ENCODE data around the gene SCGB1D4. TPM values are rescaled to one million over a fixed set of nuclear protein-coding genes. Genes with fewer than 3 reads are reported as not detected.
"Not testable (repeated sequence)": the region's sequence is repeated elsewhere in the genome, so short reads cannot be mapped to it uniquely, and the experiment has no call there.

The SCGB1D4 gene
- total and polyA plus RNA-seq, 4 experiments from 2014 or later = not detected

GRCh38 chr11:62337303-62338181 is 38.7 kb upstream of the SCGB1D4 start, which contains the start of gene ASRGL1:
Gene ASRGL1 (plus strand): TSS chr11:62337448. CDS start chr11:62337978, 530 bp downstream.
- Mint-ChIP-seq H3K4me3 (peak within 1 kb of the TSS; percentile 85 to 94 (median 88)), H3K4me1 (peaks cover 5 to 15% (median 11%) of the 10 kb centered on the region in 4 donors), H3K9me3 (peaks cover 0 to 2% (median 0%) of the 10 kb centered on the region in 8 donors), H3K27me3 (peaks cover 10 to 16% of the 10 kb centered on the region in 2 donors), H3K36me3 (no peaks in the 10 kb centered on the region), H3K27ac (peak within 1 kb of the TSS in 5 of 7 donors; percentile 15 to 87 (median 72))
- DNase-seq = peak; percentile 59 to 70 (median 68)
- Histone ChIP-seq H3K9me3 (ENCODE audit: control insufficient read depth in 1 of 2, low read length in 2 of 2) (no peaks in the 10 kb centered on the region), H3K4me3 (ENCODE audit: low read length in 2 of 2) (peak within 1 kb of the TSS; percentile 52 to 54), H3K4me1 (ENCODE audit: insufficient read depth, low read length) (peaks cover 12% of the 10 kb centered on the region), H3K27ac (ENCODE audit: low read depth, low read length) (no peak within 1 kb of the TSS), H3K36me3 (ENCODE audit: insufficient read depth, low read length) (no peaks in the 10 kb centered on the region), H3K27me3 (ENCODE audit: insufficient read depth, low read length) (peaks cover 4% of the 10 kb centered on the region)
- ChIA-PET CTCF (ENCODE audit: partially characterized antibody) (interaction anchor here (0.7 to 2.6 kb wide), 8 partner anchors 9 to 85 kb away, joined by 3 to 11 read pairs (median 4); no protein-coding TSS in a partner anchor), POLR2A (ENCODE audit: partially characterized antibody) (interaction anchor here (0.8 to 1.3 kb wide), 3 partner anchors 34 to 1344 kb away, joined by 3 read pairs; partner anchors contain the start of gene RTN3)
- intact Hi-C loops (cut with micrococcal nuclease) = no loop called here

GRCh38 chr11:62336949-62337302 is 38.1 kb upstream of the SCGB1D4 start:
- H3K27me3 ChIP-seq (ENCODE audit: insufficient read depth, low read length); H3K36me3 Mint-ChIP-seq; H3K9me3 Mint-ChIP-seq; H3K9me3 ChIP-seq (ENCODE audit: control insufficient read depth in 1 of 2, low read length in 2 of 2); H3K36me3 ChIP-seq (ENCODE audit: insufficient read depth, low read length); POLR2A ChIA-PET (ENCODE audit: partially characterized antibody); H3K27ac ChIP-seq (ENCODE audit: low read depth, low read length); intact Hi-C loops (cut with micrococcal nuclease): not testable (repeated sequence)
- Mint-ChIP-seq H3K27ac (peak overlapping the region in 4 of 7 donors; percentile 29 to 87 (median 60)), H3K4me3 (peak overlapping the region; percentile 85 to 94 (median 88)), H3K27me3 (peaks cover 10 to 16% of the 10 kb centered on the region in 2 donors), H3K4me1 (peaks cover 5 to 15% (median 11%) of the 10 kb centered on the region in 4 donors)
- CTCF ChIA-PET (ENCODE audit: partially characterized antibody) = interaction anchor here (1.3 to 1.8 kb wide), 3 partner anchors 26 to 86 kb away, joined by 3 to 5 read pairs (median 4); no protein-coding TSS in a partner anchor
- DNase-seq = peak in 1 of 5 donors; percentile 1
- Histone ChIP-seq H3K4me3 (ENCODE audit: low read length in 2 of 2) (peak overlapping the region; percentile 42 to 54), H3K4me1 (ENCODE audit: insufficient read depth, low read length) (peaks cover 12% of the 10 kb centered on the region)

- H3K27me3 Mint-ChIP-seq = peaks cover 16 to 27% of the 10 kb centered on the region in 2 donors
Observed at GRCh38 chr11:62333768-62334167, 34.9 kb upstream of the SCGB1D4 start.

GRCh38 chr11:62331264-62331663 is 32.4 kb upstream of the SCGB1D4 start:
- peaks cover 18 to 21% of the 10 kb centered on the region in 2 donors for H3K27me3 Mint-ChIP-seq
- H3K27me3 ChIP-seq (ENCODE audit: insufficient read depth, low read length); DNase-seq; H3K4me1 ChIP-seq (ENCODE audit: insufficient read depth, low read length); H3K27ac ChIP-seq (ENCODE audit: low read depth, low read length); POLR2A ChIA-PET (ENCODE audit: partially characterized antibody); H3K36me3 ChIP-seq (ENCODE audit: insufficient read depth, low read length); H3K9me3 ChIP-seq (ENCODE audit: control insufficient read depth in 1 of 2, low read length in 2 of 2); H3K36me3 Mint-ChIP-seq; H3K9me3 Mint-ChIP-seq; H3K4me1 Mint-ChIP-seq; H3K4me3 ChIP-seq (ENCODE audit: low read length in 2 of 2); H3K4me3 Mint-ChIP-seq; intact Hi-C loops (cut with micrococcal nuclease): not testable (repeated sequence)
- H3K27ac Mint-ChIP-seq = peak overlapping the region in 1 of 7 donors; percentile 18
- CTCF ChIA-PET (ENCODE audit: partially characterized antibody) = interaction anchor here (0.8 kb wide), 1 partner anchor 45 kb away, joined by 3 read pairs; no protein-coding TSS in a partner anchor

More at GRCh38 chr11:62333768-62334167, 34.9 kb upstream of the SCGB1D4 start:
- Histone ChIP-seq H3K36me3 (ENCODE audit: insufficient read depth, low read length) (no peaks in the 10 kb centered on the region), H3K4me3 (ENCODE audit: low read length in 2 of 2) (no peak overlapping the region), H3K27ac (ENCODE audit: low read depth, low read length) (no peak overlapping the region), H3K27me3 (ENCODE audit: insufficient read depth, low read length) (peaks cover 4% of the 10 kb centered on the region), H3K4me1 (ENCODE audit: insufficient read depth, low read length) (peaks cover 12% of the 10 kb centered on the region), H3K9me3 (ENCODE audit: control insufficient read depth in 1 of 2, low read length in 2 of 2) (no peaks in the 10 kb centered on the region)
- CTCF ChIA-PET (ENCODE audit: partially characterized antibody) = no interaction called here
- Mint-ChIP-seq H3K4me3 (no peak overlapping the region), H3K4me1 (peaks cover 7 to 15% (median 8%) of the 10 kb centered on the region in 4 donors), H3K27ac (no peak overlapping the region), H3K9me3 (peaks cover 0 to 5% (median 0%) of the 10 kb centered on the region in 8 donors), H3K36me3 (no peaks in the 10 kb centered on the region)
- intact Hi-C loops (cut with micrococcal nuclease) = no loop called here
- POLR2A ChIA-PET (ENCODE audit: partially characterized antibody) = no interaction called here
- no peak for DNase-seq

GRCh38 chr11:62327541-62327940 is 28.7 kb upstream of the SCGB1D4 start:
- DNase-seq; H3K4me1 ChIP-seq (ENCODE audit: insufficient read depth, low read length); H3K36me3 Mint-ChIP-seq; H3K36me3 ChIP-seq (ENCODE audit: insufficient read depth, low read length); H3K4me1 Mint-ChIP-seq; H3K9me3 ChIP-seq (ENCODE audit: control insufficient read depth in 1 of 2, low read length in 2 of 2); H3K4me3 Mint-ChIP-seq; H3K27ac ChIP-seq (ENCODE audit: low read depth, low read length); intact Hi-C loops (cut with micrococcal nuclease); H3K27me3 ChIP-seq (ENCODE audit: insufficient read depth, low read length); H3K9me3 Mint-ChIP-seq; H3K4me3 ChIP-seq (ENCODE audit: low read length in 2 of 2): not testable (repeated sequence)
- POLR2A ChIA-PET (ENCODE audit: partially characterized antibody) = interaction anchor here (0.6 kb wide), 1 partner anchor 390 kb away, joined by 3 read pairs; no protein-coding TSS in a partner anchor
- peaks cover 13 to 19% of the 10 kb centered on the region in 2 donors for H3K27me3 Mint-ChIP-seq
- H3K27ac Mint-ChIP-seq = peak overlapping the region in 1 of 7 donors; percentile 74
- CTCF ChIA-PET (ENCODE audit: partially characterized antibody) = interaction anchor here (1.0 kb wide), 1 partner anchor 13 kb away, joined by 3 read pairs; no protein-coding TSS in a partner anchor

GRCh38 chr11:62326719-62327118 is 27.8 kb upstream of the SCGB1D4 start:
- H3K27me3 Mint-ChIP-seq = peaks cover 13 to 19% of the 10 kb centered on the region in 2 donors
- H3K27ac ChIP-seq (ENCODE audit: low read depth, low read length); H3K4me3 Mint-ChIP-seq; H3K4me1 Mint-ChIP-seq; H3K4me1 ChIP-seq (ENCODE audit: insufficient read depth, low read length); CTCF ChIA-PET (ENCODE audit: partially characterized antibody); H3K36me3 ChIP-seq (ENCODE audit: insufficient read depth, low read length); H3K9me3 ChIP-seq (ENCODE audit: control insufficient read depth in 1 of 2, low read length in 2 of 2); H3K4me3 ChIP-seq (ENCODE audit: low read length in 2 of 2); H3K36me3 Mint-ChIP-seq; H3K9me3 Mint-ChIP-seq; intact Hi-C loops (cut with micrococcal nuclease); DNase-seq; H3K27me3 ChIP-seq (ENCODE audit: insufficient read depth, low read length); H3K27ac Mint-ChIP-seq; POLR2A ChIA-PET (ENCODE audit: partially characterized antibody): not testable (repeated sequence)

- H3K36me3 ChIP-seq (ENCODE audit: insufficient read depth, low read length); POLR2A ChIA-PET (ENCODE audit: partially characterized antibody); DNase-seq; H3K4me1 ChIP-seq (ENCODE audit: insufficient read depth, low read length); H3K9me3 ChIP-seq (ENCODE audit: control insufficient read depth in 1 of 2, low read length in 2 of 2); H3K27ac Mint-ChIP-seq; H3K36me3 Mint-ChIP-seq; H3K27me3 ChIP-seq (ENCODE audit: insufficient read depth, low read length); H3K9me3 Mint-ChIP-seq; H3K4me3 Mint-ChIP-seq; H3K4me3 ChIP-seq (ENCODE audit: low read length in 2 of 2); H3K27ac ChIP-seq (ENCODE audit: low read depth, low read length); H3K4me1 Mint-ChIP-seq: not testable (repeated sequence)
- CTCF ChIA-PET (ENCODE audit: partially characterized antibody) = interaction anchor here (0.8 kb wide), 1 partner anchor 13 kb away, joined by 3 read pairs; no protein-coding TSS in a partner anchor
- intact Hi-C loops (cut with micrococcal nuclease) = loop anchor here (1.0 kb wide), 1 partner anchor 154 kb away; no protein-coding TSS in a partner anchor
- H3K27me3 Mint-ChIP-seq = peaks cover 9 to 12% of the 10 kb centered on the region in 2 donors
Observed at GRCh38 chr11:62325781-62326180, 26.9 kb upstream of the SCGB1D4 start.

Measured in CD4-positive, alpha-beta memory T cell (primary cell).